GM19468 (cell line): ENCODE measurements around the gene LRBA.
A peak's percentile ranks its signal among the peaks of the same experiment; 100 is the strongest.
"Not testable (repeated sequence)": the region's sequence is repeated elsewhere in the genome, so short reads cannot be mapped to it uniquely, and the experiment has no call there.

ENCODE experiments used
- ATAC-seq: cut with Tn5 transposase; IDR thresholded peaks from one replicate; pipeline ENCODE4 v1.9.1; 2021; ENCODE audit warnings: mild to moderate bottlenecking, moderate library complexity, moderate number of reproducible peaks; ENCODE audit not compliant: unreplicated experiment; ENCODE audit errors: extremely low read depth

LRBA gene

GRCh38 chr4:150976478-150977118 is 38.5 kb downstream of the LRBA start:
- no peak for ATAC-seq

- no peak for ATAC-seq
Measured at GRCh38 chr4:150974750-150975149, 40.3 kb downstream of the LRBA start.

GRCh38 chr4:150974252-150974640 is 40.8 kb downstream of the LRBA start:
- no peak for ATAC-seq

- ATAC-seq, result no peak
Measured at GRCh38 chr4:150973626-150974251, 41.3 kb downstream of the LRBA start.

- no peak for ATAC-seq
Measured at GRCh38 chr4:150972592-150972991, 42.5 kb downstream of the LRBA start.

- no peak for ATAC-seq
Measured at GRCh38 chr4:150971901-150972300, 43.2 kb downstream of the LRBA start.

- peak; percentile 57 for ATAC-seq
Measured at GRCh38 chr4:150970685-150971151, 44.4 kb downstream of the LRBA start.

- no peak for ATAC-seq
Measured at GRCh38 chr4:150964754-150965153, 50.3 kb downstream of the LRBA start.

- not testable (repeated sequence) for ATAC-seq
Measured at GRCh38 chr4:150963602-150964345, 51.3 kb downstream of the LRBA start.

- ATAC-seq, result no peak
Measured at GRCh38 chr4:150962245-150962644, 52.8 kb downstream of the LRBA start.

- no peak for ATAC-seq
Measured at GRCh38 chr4:150961566-150961965, 53.5 kb downstream of the LRBA start.

- ATAC-seq, result no peak
Measured at GRCh38 chr4:150960818-150961217, 54.3 kb downstream of the LRBA start.

- no peak for ATAC-seq
Measured at GRCh38 chr4:150960079-150960478, 55.0 kb downstream of the LRBA start.

- ATAC-seq, result not testable (repeated sequence)
Measured at GRCh38 chr4:150957981-150958380, 57.1 kb downstream of the LRBA start.

- not testable (repeated sequence) for ATAC-seq
Measured at GRCh38 chr4:150957095-150957494, 58.0 kb downstream of the LRBA start.

GRCh38 chr4:150953916-150954315 is 61.2 kb downstream of the LRBA start:
- ATAC-seq, result not testable (repeated sequence)

GRCh38 chr4:150952167-150952845 is 62.8 kb downstream of the LRBA start:
- no peak for ATAC-seq

- no peak for ATAC-seq
Measured at GRCh38 chr4:150950657-150951288, 64.3 kb downstream of the LRBA start.

GRCh38 chr4:150949943-150950342 is 65.1 kb downstream of the LRBA start:
- no peak for ATAC-seq

- no peak for ATAC-seq
Measured at GRCh38 chr4:150949342-150949741, 65.7 kb downstream of the LRBA start.
